ENCODE measurements around the gene A3GALT2. TPM values are rescaled to one million over a fixed set of nuclear protein-coding genes. Genes with fewer than 3 reads are reported as not detected.

The A3GALT2 gene
- polyA plus RNA-seq, 2 of the 4 experiments (the other 2 are of a cell fraction), result not detected

- Histone ChIP-seq H3K4me3 (no peak overlapping the region), H3K4me1 (no peaks in the 10 kb centered on the region), H3K4me2 (no peak overlapping the region), H3K9me3 (no peaks in the 10 kb centered on the region), H3K27ac (no peak overlapping the region)
- FAIRE-seq, result no peak
- TF ChIP-seq NR3C1 (IDR thresholded peaks at IDR 0.05) (no peak), ZC3H11A (IDR thresholded peaks at IDR 0.05) (no peak), ZSCAN20 (CRISPR knock-in tag; IDR thresholded peaks at IDR 0.05) (no peak), RCOR1 (IDR thresholded peaks at IDR 0.05; ENCODE audit: low read depth, low read length) (no peak), CHD2 (IDR thresholded peaks at IDR 0.05; ENCODE audit: low read length, partially characterized antibody) (no peak), EHF (CRISPR knock-in tag; IDR thresholded peaks at IDR 0.05) (no peak), EHMT2 (IDR thresholded peaks at IDR 0.05; ENCODE audit: low read depth) (no peak), ZNF302 (CRISPR knock-in tag; IDR thresholded peaks at IDR 0.05) (no peak), ESRRA (IDR thresholded peaks at IDR 0.05; ENCODE audit: borderline replicate concordance, low read length) (no peak), RAD21 (conservative IDR thresholded peaks at IDR 0.05 in 1 of 2, IDR thresholded peaks at IDR 0.05 in 1 of 2) (no peak), RARB (CRISPR knock-in tag; IDR thresholded peaks at IDR 0.05) (no peak), HDAC2 (IDR thresholded peaks at IDR 0.05) (no peak)
- DNase-seq (ENCODE audit: low read depth in 1 of 2, low spot score in 1 of 2), result no peak
- CTCF ChIA-PET, result interaction anchor here (1.0 to 2.3 kb wide), 2 partner anchors 13 to 26 kb away, joined by 3 to 8 read pairs; no protein-coding TSS in a partner anchor
- 67% methylated on average over 4 of the region's 5 CpGs for WGBS (ENCODE audit: missing lambda C conversion rate)
- POLR2A ChIA-PET, result no interaction called here
- ATAC-seq, result no peak
These were observed 51.3 kb downstream of the A3GALT2 start for GRCh38 chr1:33269621-33270020.

- no peaks in the 10 kb centered on the region for H3K4me1 ChIP-seq
- TF ChIP-seq CHD2 (IDR thresholded peaks at IDR 0.05; ENCODE audit: low read length, partially characterized antibody) (no peak), NFE2L2 (conservative IDR thresholded peaks at IDR 0.05; ENCODE audit: low read length) (no peak), CBX2 (IDR thresholded peaks at IDR 0.05; ENCODE audit: borderline replicate concordance, low read depth) (no peak), JUNB (IDR thresholded peaks at IDR 0.05) (no peak), REST (IDR thresholded peaks at IDR 0.05) (no peak), ZC3H11A (IDR thresholded peaks at IDR 0.05) (no peak), EP300 (IDR thresholded peaks at IDR 0.05) (no peak), JUN (IDR thresholded peaks at IDR 0.05) (no peak), SMC3 (IDR thresholded peaks at IDR 0.05) (no peak), FOXS1 (CRISPR knock-in tag; IDR thresholded peaks at IDR 0.05) (no peak), FOSL2 (IDR thresholded peaks at IDR 0.05) (no peak), FOSL2 (CRISPR knock-in tag; IDR thresholded peaks at IDR 0.05) (no peak), TFCP2L1 (CRISPR knock-in tag; IDR thresholded peaks at IDR 0.05) (no peak), POLR2A (IDR thresholded peaks at IDR 0.05; ENCODE audit: low read length) (no peak), MAZ (IDR thresholded peaks at IDR 0.05; ENCODE audit: borderline replicate concordance, low read depth, low read length) (no peak), FOSB (CRISPR knock-in tag; IDR thresholded peaks at IDR 0.05) (no peak), BCL3 (IDR thresholded peaks at IDR 0.05) (no peak), ELK1 (IDR thresholded peaks at IDR 0.05; ENCODE audit: low read depth, low read length) (no peak)
- H3K4me2 ChIP-seq, result no peak overlapping the region
- no peak for FAIRE-seq
- no peak for DNase-seq (ENCODE audit: low read depth in 1 of 2, low spot score in 1 of 2)
- no peak overlapping the region for H3K27ac ChIP-seq
- ChIA-PET POLR2A (no interaction called here), CTCF (interaction anchor here (1.0 to 2.3 kb wide), 2 partner anchors 13 to 27 kb away, joined by 3 to 8 read pairs; no protein-coding TSS in a partner anchor)
- ATAC-seq, result no peak
- no peaks in the 10 kb centered on the region for H3K9me3 ChIP-seq
- 89% methylated on average over 5 of the region's 5 CpGs for WGBS (ENCODE audit: missing lambda C conversion rate)
- no peak overlapping the region for H3K4me3 ChIP-seq
These were observed 51.8 kb downstream of the A3GALT2 start for GRCh38 chr1:33268927-33269610.

Data from A549 (cell line).